HEK293 (cell line): ENCODE results near the gene SAMD5.

Experiments used
- CTCF ChIA-PET: fragments of 350-600 bp; formaldehyde crosslinking; extraction: SDS; loops from one replicate; lab custom pipeline; 2021; ENCODE audit warnings: antibody characterized with exemption; lab: Yijun Ruan, JAX
- POLR2A ChIA-PET: fragments of 300-600 bp; formaldehyde crosslinking; extraction: SDS; loops from one replicate; lab custom pipeline; 2020; ENCODE audit warnings: antibody characterized with exemption, inconsistent platforms; lab: Yijun Ruan, JAX
- H3K27ac ChIP-seq: fragments of 200-500 bp; sonication (Bioruptor generic); 2 replicates; pipeline ENCODE4 v1.5.1; 2014; ENCODE audit warnings: low read depth, low read length, control low read depth, inconsistent platforms; ENCODE audit errors: extremely low read depth
- H3K36me3 ChIP-seq, 2 experiments: fragments of 200-500 bp in 1 of 2; sonication (Bioruptor generic) in 1 of 2; 1 replicate in 1 of 2; 2 replicates in 1 of 2; pipeline ENCODE4 v1.5.1; 2014 to 2017; ENCODE audit warnings: inconsistent platforms in 2 of 2, low read length in 2 of 2; ENCODE audit not compliant: control insufficient read depth in 2 of 2, insufficient read depth in 1 of 2
- H3K4me1 ChIP-seq: fragments of 200-500 bp; sonication (Bioruptor generic); 2 replicates; pipeline ENCODE4 v1.5.1; 2014; ENCODE audit warnings: mild to moderate bottlenecking, low read length, inconsistent platforms; ENCODE audit not compliant: control insufficient read depth, insufficient read depth
- H3K4me3 ChIP-seq: 2 replicates; pipeline ENCODE4 v1.5.1; 2011; ENCODE audit warnings: low read depth, mild to moderate bottlenecking, control low read depth, low read length, moderate library complexity
- H3K9me3 ChIP-seq: fragments of 200-500 bp; sonication (Bioruptor generic); 2 replicates; pipeline ENCODE4 v1.5.1; 2014; ENCODE audit warnings: low read depth, low read length, inconsistent platforms; ENCODE audit not compliant: control insufficient read depth, insufficient read depth
- BCL11B ChIP-seq: fragments of 450-650 bp; formaldehyde crosslinking; IDR thresholded peaks from 2 replicates; pipeline ENCODE4 v1.5.1; 2016; ENCODE audit warnings: low read depth, missing biosample characterization, missing genetic modification characterization
- HOXA7 ChIP-seq: sonication (generic); formaldehyde crosslinking; IDR thresholded peaks from 2 replicates; pipeline ENCODE4 v1.8.1; 2022; ENCODE audit warnings: missing genetic modification reagents, borderline replicate concordance
- KLF1 ChIP-seq: fragments of 450-650 bp; formaldehyde crosslinking; IDR thresholded peaks from 2 replicates; pipeline ENCODE4 v1.5.1; 2016; ENCODE audit warnings: missing biosample characterization, missing genetic modification characterization
- KLF10 ChIP-seq: fragments of 450-650 bp; IDR thresholded peaks from 2 replicates; pipeline ENCODE4 v1.5.1; 2018; ENCODE audit warnings: missing biosample characterization, mild to moderate bottlenecking, missing genetic modification characterization
- KLF16 ChIP-seq: fragments of 450-650 bp; formaldehyde crosslinking; IDR thresholded peaks from 2 replicates; pipeline ENCODE4 v1.5.1; 2017; ENCODE audit warnings: missing biosample characterization, missing genetic modification characterization
- OSR2 ChIP-seq: fragments of 450-650 bp; formaldehyde crosslinking; IDR thresholded peaks from 2 replicates; pipeline ENCODE4 v1.5.1; 2016; ENCODE audit warnings: missing biosample characterization, missing genetic modification characterization
- ZNF121 ChIP-seq: fragments of 450-650 bp; formaldehyde crosslinking; IDR thresholded peaks from 2 replicates; pipeline ENCODE4 v1.5.1; 2016; ENCODE audit warnings: missing biosample characterization, missing genetic modification characterization
- ZNF138 ChIP-seq: fragments of 450-650 bp; formaldehyde crosslinking; IDR thresholded peaks from 2 replicates; pipeline ENCODE4 v1.5.1; 2016; ENCODE audit warnings: missing biosample characterization, missing genetic modification characterization, borderline replicate concordance
- ZNF211 ChIP-seq: fragments of 450-650 bp; formaldehyde crosslinking; IDR thresholded peaks from 2 replicates; pipeline ENCODE4 v1.5.1; 2016; ENCODE audit warnings: low read depth, missing biosample characterization, missing genetic modification characterization
- ZNF214 ChIP-seq: fragments of 450-650 bp; formaldehyde crosslinking; IDR thresholded peaks from 2 replicates; pipeline ENCODE4 v1.5.1; 2017; ENCODE audit warnings: missing biosample characterization, mild to moderate bottlenecking, missing genetic modification characterization, borderline replicate concordance
- ZNF274 ChIP-seq, 2 experiments: fragments of 200-500 bp in 1 of 2; fragments of 450-650 bp in 1 of 2; sonication (Bioruptor generic) in 1 of 2; formaldehyde crosslinking in 1 of 2; IDR thresholded peaks; 2 replicates each; pipeline versions ENCODE4 v1.5.1 to v1.6.1; 2014 to 2016; ENCODE audit warnings: borderline replicate concordance in 1 of 2, inconsistent platforms in 1 of 2, low read length in 1 of 2, missing biosample characterization in 1 of 2, missing genetic modification characterization in 1 of 2
- ZNF416 ChIP-seq: fragments of 450-650 bp; formaldehyde crosslinking; IDR thresholded peaks from 2 replicates; pipeline ENCODE4 v1.5.1; 2016; ENCODE audit warnings: missing biosample characterization, missing genetic modification characterization
- ZNF426 ChIP-seq: fragments of 450-650 bp; formaldehyde crosslinking; IDR thresholded peaks from 2 replicates; pipeline ENCODE4 v1.5.1; 2017; ENCODE audit warnings: missing biosample characterization, missing genetic modification characterization, mild to moderate bottlenecking, inconsistent platforms, moderate library complexity
- ZNF571 ChIP-seq: fragments of 450-650 bp; formaldehyde crosslinking; IDR thresholded peaks from 2 replicates; pipeline ENCODE4 v1.5.0; 2017; ENCODE audit warnings: missing biosample characterization, missing genetic modification characterization
- ZNF660 ChIP-seq: fragments of 450-650 bp; IDR thresholded peaks from 2 replicates; pipeline ENCODE4 v1.5.1; 2018; ENCODE audit warnings: missing biosample characterization, mild to moderate bottlenecking, missing genetic modification characterization
- ZNF776 ChIP-seq: fragments of 450-650 bp; formaldehyde crosslinking; IDR thresholded peaks from 2 replicates; pipeline ENCODE4 v1.5.0; 2017; ENCODE audit warnings: missing biosample characterization, missing genetic modification characterization, borderline replicate concordance
- ZSCAN16 ChIP-seq: fragments of 450-650 bp; formaldehyde crosslinking; IDR thresholded peaks from 2 replicates; pipeline ENCODE4 v1.5.1; 2016; ENCODE audit warnings: missing biosample characterization, missing genetic modification characterization
- TF ChIP-seq, protein P1 (sequence below): fragments of 450-650 bp; formaldehyde crosslinking; IDR thresholded peaks from 2 replicates; pipeline ENCODE4 v1.5.1; 2017; ENCODE audit warnings: missing biosample characterization, missing genetic modification characterization
- TF ChIP-seq, protein P2 (sequence below): fragments of 450-650 bp; formaldehyde crosslinking; IDR thresholded peaks from 2 replicates; pipeline ENCODE4 v1.5.1; 2016; ENCODE audit warnings: missing biosample characterization, missing genetic modification characterization
- TF ChIP-seq, protein P3 (sequence below): fragments of 450-650 bp; formaldehyde crosslinking; IDR thresholded peaks from 2 replicates; pipeline ENCODE4 v1.5.1; 2016; ENCODE audit warnings: missing biosample characterization, missing genetic modification characterization
- TF ChIP-seq, protein P4 (sequence below): fragments of 450-650 bp; formaldehyde crosslinking; IDR thresholded peaks from 2 replicates; pipeline ENCODE4 v1.5.1; 2016; ENCODE audit warnings: missing biosample characterization, missing genetic modification characterization, low read depth
- TF ChIP-seq, protein P5 (sequence below): fragments of 450-650 bp; formaldehyde crosslinking; IDR thresholded peaks from 2 replicates; pipeline ENCODE4 v1.5.1; 2016; ENCODE audit warnings: missing biosample characterization, missing genetic modification characterization

Gene SAMD5

DNA sequence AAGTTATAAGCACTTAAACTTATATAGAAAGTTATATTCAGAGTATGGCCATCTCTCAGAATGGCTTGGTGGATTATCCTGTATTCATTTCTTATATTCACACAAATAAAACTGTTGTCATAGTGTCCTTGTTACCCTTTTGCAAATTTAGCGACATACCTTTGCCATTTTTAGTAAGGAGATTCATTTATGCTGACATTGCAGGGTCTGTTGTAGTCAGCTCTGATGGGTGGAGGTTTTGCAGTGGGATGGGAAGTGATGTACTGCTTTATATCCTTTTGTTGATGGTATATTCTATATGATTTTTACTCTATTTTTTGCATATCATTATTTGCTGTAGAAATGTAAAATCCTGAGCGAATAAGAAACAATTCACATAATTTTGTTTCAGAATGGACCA lies 35.9 kb downstream of the SAMD5 start:
- no peak for TF ChIP-seq ZNF211 (tag by site-specific recombination)
- no peak for TF ChIP-seq ZNF416 (tag by site-specific recombination)
- TF ChIP-seq KLF10, result no peak
- TF ChIP-seq, protein P1, sequence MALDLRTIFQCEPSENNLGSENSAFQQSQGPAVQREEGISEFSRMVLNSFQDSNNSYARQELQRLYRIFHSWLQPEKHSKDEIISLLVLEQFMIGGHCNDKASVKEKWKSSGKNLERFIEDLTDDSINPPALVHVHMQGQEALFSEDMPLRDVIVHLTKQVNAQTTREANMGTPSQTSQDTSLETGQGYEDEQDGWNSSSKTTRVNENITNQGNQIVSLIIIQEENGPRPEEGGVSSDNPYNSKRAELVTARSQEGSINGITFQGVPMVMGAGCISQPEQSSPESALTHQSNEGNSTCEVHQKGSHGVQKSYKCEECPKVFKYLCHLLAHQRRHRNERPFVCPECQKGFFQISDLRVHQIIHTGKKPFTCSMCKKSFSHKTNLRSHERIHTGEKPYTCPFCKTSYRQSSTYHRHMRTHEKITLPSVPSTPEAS (tag by site-specific recombination), result no peak
- no peak for TF ChIP-seq ZNF138 (tag by site-specific recombination)
- H3K4me3 ChIP-seq, result no peak overlapping the region
- ChIA-PET POLR2A (no interaction called here), CTCF (interaction anchor here (0.7 to 1.3 kb wide), 2 partner anchors 38 to 65 kb away, joined by 3 to 4 read pairs; no protein-coding TSS in a partner anchor)
- no peaks in the 10 kb centered on the region for H3K36me3 ChIP-seq
- H3K27ac ChIP-seq, result no peak overlapping the region
- no peaks in the 10 kb centered on the region for H3K4me1 ChIP-seq
- no peaks in the 10 kb centered on the region for H3K9me3 ChIP-seq

DNA sequence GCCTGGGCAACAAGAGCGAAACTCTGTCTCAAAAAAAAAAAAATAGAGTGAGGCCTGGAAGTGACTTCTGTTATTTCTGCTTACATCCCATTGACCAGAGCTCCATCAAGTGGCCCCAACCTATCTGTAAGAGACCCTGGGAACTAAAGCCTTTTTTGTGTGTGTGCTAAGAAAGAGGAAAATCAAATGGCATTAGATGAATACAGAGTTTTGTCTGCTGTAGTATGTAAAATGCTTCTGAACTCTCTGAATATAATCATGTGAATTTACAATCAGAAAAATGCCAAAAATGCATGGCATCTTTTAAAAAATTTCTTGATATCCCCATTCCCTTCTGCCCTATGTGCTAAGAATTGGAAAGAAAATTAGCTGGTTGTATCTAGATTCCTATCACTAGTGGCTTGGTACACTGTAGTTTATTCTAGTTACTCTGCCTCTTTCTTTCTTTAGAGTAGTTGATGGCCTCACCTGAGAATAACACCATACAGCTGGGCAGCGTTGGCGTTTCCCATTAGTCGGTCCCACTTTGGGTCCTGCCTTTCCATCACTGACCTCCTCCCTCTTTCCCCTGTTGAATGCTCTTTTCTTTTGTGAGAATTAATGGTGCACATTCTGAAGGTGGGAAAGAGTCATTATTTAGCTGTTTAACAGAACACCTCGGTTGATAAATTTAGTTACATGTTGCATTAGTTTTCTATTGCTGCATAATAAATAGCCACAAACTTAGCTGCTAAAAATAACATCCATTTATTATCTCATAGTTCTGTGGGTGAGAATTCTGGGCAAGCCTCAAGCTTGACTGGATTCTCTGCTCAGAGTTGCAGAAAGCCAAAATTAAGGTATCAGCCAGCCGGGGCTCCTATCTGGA lies 38.2 kb downstream of the SAMD5 start:
- POLR2A ChIA-PET, result interaction anchor here (1.4 kb wide), 1 partner anchor 38 kb away, joined by 3 read pairs; the partner anchor contains the start of gene SAMD5
- no peak overlapping the region for H3K27ac ChIP-seq
- TF ChIP-seq ZNF274 (IDR thresholded peaks at IDR 0.05; ENCODE audit: low read length), result no peak
- TF ChIP-seq ZNF274 (tag by site-specific recombination; IDR thresholded peaks at IDR 0.05; ENCODE audit: borderline replicate concordance), result no peak
- no peak for TF ChIP-seq ZNF571 (tag by site-specific recombination)
- no peak for TF ChIP-seq ZSCAN16 (tag by site-specific recombination)
- TF ChIP-seq KLF16 (tag by site-specific recombination), result no peak
- TF ChIP-seq, protein P2, sequence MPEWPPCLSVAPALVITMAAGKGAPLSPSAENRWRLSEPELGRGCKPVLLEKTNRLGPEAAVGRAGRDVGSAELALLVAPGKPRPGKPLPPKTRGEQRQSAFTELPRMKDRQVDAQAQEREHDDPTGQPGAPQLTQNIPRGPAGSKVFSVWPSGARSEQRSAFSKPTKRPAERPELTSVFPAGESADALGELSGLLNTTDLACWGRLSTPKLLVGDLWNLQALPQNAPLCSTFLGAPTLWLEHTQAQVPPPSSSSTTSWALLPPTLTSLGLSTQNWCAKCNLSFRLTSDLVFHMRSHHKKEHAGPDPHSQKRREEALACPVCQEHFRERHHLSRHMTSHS (tag by site-specific recombination), result no peak
- TF ChIP-seq, protein P3, sequence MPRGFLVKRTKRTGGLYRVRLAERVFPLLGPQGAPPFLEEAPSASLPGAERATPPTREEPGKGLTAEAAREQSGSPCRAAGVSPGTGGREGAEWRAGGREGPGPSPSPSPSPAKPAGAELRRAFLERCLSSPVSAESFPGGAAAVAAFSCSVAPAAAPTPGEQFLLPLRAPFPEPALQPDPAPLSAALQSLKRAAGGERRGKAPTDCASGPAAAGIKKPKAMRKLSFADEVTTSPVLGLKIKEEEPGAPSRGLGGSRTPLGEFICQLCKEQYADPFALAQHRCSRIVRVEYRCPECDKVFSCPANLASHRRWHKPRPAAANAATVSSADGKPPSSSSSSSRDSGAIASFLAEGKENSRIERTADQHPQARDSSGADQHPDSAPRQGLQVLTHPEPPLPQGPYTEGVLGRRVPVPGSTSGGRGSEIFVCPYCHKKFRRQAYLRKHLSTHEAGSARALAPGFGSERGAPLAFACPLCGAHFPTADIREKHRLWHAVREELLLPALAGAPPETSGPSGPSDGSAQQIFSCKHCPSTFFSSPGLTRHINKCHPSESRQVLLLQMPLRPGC (tag by site-specific recombination), result no peak
- TF ChIP-seq, protein P4, sequence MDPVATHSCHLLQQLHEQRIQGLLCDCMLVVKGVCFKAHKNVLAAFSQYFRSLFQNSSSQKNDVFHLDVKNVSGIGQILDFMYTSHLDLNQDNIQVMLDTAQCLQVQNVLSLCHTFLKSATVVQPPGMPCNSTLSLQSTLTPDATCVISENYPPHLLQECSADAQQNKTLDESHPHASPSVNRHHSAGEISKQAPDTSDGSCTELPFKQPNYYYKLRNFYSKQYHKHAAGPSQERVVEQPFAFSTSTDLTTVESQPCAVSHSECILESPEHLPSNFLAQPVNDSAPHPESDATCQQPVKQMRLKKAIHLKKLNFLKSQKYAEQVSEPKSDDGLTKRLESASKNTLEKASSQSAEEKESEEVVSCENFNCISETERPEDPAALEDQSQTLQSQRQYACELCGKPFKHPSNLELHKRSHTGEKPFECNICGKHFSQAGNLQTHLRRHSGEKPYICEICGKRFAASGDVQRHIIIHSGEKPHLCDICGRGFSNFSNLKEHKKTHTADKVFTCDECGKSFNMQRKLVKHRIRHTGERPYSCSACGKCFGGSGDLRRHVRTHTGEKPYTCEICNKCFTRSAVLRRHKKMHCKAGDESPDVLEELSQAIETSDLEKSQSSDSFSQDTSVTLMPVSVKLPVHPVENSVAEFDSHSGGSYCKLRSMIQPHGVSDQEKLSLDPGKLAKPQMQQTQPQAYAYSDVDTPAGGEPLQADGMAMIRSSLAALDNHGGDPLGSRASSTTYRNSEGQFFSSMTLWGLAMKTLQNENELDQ (tag by site-specific recombination), result no peak
- TF ChIP-seq ZNF426, result no peak
- TF ChIP-seq ZNF214 (tag by site-specific recombination), result no peak
- no peak for TF ChIP-seq BCL11B (tag by site-specific recombination)
- TF ChIP-seq ZNF121 (tag by site-specific recombination), result no peak
- no peak for TF ChIP-seq ZNF776 (tag by site-specific recombination)
- TF ChIP-seq KLF1 (tag by site-specific recombination), result no peak
- TF ChIP-seq HOXA7 (CRISPR knock-in tag), result no peak
- TF ChIP-seq, protein P5, sequence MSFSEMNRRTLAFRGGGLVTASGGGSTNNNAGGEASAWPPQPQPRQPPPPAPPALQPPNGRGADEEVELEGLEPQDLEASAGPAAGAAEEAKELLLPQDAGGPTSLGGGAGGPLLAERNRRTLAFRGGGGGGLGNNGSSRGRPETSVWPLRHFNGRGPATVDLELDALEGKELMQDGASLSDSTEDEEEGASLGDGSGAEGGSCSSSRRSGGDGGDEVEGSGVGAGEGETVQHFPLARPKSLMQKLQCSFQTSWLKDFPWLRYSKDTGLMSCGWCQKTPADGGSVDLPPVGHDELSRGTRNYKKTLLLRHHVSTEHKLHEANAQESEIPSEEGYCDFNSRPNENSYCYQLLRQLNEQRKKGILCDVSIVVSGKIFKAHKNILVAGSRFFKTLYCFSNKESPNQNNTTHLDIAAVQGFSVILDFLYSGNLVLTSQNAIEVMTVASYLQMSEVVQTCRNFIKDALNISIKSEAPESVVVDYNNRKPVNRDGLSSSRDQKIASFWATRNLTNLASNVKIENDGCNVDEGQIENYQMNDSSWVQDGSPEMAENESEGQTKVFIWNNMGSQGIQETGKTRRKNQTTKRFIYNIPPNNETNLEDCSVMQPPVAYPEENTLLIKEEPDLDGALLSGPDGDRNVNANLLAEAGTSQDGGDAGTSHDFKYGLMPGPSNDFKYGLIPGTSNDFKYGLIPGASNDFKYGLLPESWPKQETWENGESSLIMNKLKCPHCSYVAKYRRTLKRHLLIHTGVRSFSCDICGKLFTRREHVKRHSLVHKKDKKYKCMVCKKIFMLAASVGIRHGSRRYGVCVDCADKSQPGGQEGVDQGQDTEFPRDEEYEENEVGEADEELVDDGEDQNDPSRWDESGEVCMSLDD (tag by site-specific recombination), result no peak
- no peak for TF ChIP-seq ZNF660 (tag by site-specific recombination)
- no peak for TF ChIP-seq OSR2 (tag by site-specific recombination)
- TF ChIP-seq, all 188 proteins: peak for 0
- CTCF ChIA-PET, result interaction anchor here (0.6 kb wide), 1 partner anchor 1617 kb away, joined by 3 read pairs; no protein-coding TSS in a partner anchor
- Histone ChIP-seq H3K36me3 (no peaks in the 10 kb centered on the region), H3K9me3 (no peaks in the 10 kb centered on the region), H3K4me3 (no peak overlapping the region), H3K4me1 (no peaks in the 10 kb centered on the region)
